Stimulated activated CD8-positive, alpha-beta memory T cell treated with anti-CD3 and anti-CD28 coated beads, Interleukin-7, amount 100 ng/mL, for 1 hour (primary cell): ENCODE data around the gene AFAP1L1.
"Not testable (repeated sequence)": the region's sequence is repeated elsewhere in the genome, so short reads cannot be mapped to it uniquely, and the experiment has no call there.

Experiments
- DNase-seq, 2 donors: peaks; one replicate each; pipeline ENCODE4 v3.0.0-alpha.2; 2020; ENCODE audit warnings: low read depth in 2 of 2

Gene AFAP1L1

DNA sequence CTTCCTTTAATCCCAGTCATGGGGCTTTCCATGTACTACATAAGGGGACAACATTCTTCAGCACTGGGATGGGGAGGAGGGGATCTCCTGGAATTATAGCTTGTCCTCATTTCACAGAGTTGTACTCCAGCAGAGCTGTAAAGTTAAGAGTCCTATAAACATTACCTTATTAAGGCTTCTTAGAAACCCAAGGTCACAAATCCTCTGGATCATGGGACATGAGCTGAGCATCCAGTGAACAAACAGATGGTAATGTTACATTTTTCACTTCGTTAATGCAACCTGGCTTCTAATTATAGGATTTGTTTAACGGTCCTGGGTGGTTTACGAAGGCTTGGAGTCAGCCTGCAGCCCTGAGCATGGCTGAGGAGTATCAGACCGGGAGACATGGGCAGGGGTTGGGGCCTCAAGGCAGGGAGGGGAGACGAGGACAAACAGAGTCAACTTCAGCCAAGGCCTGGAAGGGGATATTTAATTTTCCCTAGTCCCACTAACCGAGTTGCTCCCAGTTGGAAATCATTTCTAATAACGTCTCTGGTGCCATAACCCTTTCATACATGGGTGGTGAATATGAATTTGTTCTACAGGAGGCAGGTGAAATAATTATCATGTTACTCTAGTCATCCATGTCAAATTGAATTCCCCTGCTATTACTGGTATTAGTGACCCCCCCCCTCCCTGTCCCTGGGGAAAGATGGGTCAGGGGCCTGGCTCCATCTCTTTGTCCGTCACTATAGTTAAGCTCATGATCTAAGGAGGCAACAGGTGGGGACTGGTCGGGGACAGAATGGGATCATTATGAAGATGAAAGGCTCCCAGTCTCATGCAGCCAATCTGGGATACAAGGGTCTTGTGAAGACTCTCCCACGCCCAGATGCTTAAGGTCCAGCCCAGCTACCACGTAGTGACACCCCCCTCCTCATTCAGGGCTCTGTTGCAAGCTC, 118.2 kb downstream of the AFAP1L1 start:
- DNase-seq, result no peak

DNA sequence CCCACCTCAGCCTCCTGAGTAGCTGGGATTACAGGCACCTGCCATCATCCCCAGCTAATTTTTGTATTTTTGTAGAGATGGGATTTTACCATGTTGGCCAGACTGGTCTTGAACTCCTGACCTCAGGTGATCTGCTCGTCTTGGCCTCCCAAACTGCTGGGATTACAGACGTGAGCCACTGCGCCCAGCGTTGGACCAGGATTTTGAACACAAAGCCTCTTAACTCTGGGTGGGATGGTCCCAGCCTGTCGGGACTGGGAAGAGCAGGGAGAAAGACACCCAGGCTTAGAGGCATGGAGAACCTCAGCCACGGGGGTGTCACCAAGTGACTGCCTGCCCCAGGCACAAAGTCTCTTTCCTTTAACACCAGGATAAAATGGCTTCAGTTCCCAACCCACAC, 119.4 kb downstream of the AFAP1L1 start:
- DNase-seq, result not testable (repeated sequence)
